ENCODE results near the gene NMUR2. TPM values are rescaled to one million over a fixed set of nuclear protein-coding genes. Genes with fewer than 3 reads are reported as not detected.

The NMUR2 gene
- not detected in 2 replicates for total RNA-seq (2014; rRNA removed; shearing (Covaris generic))
- not detected in 2 replicates for polyA plus RNA-seq (2015; cell fraction: cytosol; rRNA removed)
- polyA plus RNA-seq (2015; cell fraction: nucleus; rRNA removed): not detected in 2 replicates

- in situ Hi-C loops (cut with HindIII; ENCODE audit: low pct_unique_long_range_greater_than_20kb, low sequenced_read_pairs): no loop called here
- peak; percentile 27 for DNase-seq (ENCODE audit: low read depth, low spot score)
These were observed at the start of gene NMUR2 for GRCh38 chr5:152405145-152405544. TSS of gene NMUR2 (minus strand) at chr5:152405279. CDS start at chr5:152405113, 166 bp downstream.

DNA sequence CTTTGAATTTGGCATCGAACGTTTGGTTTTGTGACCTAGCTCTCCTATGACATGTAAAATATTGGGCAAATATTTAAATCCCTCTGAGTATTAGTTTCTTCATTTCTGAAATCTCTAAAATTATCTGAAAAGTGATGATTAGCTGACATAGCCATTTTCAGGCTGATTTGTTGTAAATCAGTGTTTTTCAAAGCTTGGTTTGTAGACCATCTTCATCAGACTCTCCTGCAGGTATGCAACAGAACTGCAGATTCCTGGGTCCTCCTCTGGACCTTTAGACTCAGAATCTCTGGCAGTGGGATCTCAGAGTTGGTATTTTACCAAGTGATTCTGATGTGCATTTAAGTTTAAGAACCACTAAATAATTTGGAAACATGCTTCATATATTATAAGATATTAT lies 38.9 kb upstream of the NMUR2 start:
- in situ Hi-C loops (cut with HindIII; ENCODE audit: low pct_unique_long_range_greater_than_20kb, low sequenced_read_pairs): no loop called here
- DNase-seq (ENCODE audit: low read depth, low spot score): no peak

DNA sequence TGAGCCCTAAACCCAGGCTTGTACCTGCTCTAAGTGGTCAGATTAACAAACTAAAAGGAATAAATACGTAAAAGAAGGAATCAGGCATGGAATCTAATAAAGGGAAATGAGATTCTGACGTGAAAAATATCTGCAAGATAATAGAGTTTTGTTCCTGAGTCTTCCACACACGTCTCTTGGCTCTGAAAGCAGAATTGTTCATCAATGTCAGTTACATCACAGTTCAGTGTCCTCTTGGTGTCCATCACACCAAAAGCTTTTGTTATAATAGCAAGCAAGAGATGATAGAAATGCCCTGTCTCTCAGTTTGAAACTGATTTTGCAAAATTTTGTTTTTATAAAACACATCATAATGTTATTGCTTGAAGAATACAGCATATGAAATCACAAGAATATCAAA lies 34.7 kb upstream of the NMUR2 start:
- peak; percentile 1 for DNase-seq (ENCODE audit: low read depth, low spot score)
- in situ Hi-C loops (cut with HindIII; ENCODE audit: low pct_unique_long_range_greater_than_20kb, low sequenced_read_pairs): no loop called here

GRCh38 chr5:152437866-152438265 lies 32.8 kb upstream of the NMUR2 start:
- DNase-seq (ENCODE audit: low read depth, low spot score): no peak
- in situ Hi-C loops (cut with HindIII; ENCODE audit: low pct_unique_long_range_greater_than_20kb, low sequenced_read_pairs): no loop called here

DNA sequence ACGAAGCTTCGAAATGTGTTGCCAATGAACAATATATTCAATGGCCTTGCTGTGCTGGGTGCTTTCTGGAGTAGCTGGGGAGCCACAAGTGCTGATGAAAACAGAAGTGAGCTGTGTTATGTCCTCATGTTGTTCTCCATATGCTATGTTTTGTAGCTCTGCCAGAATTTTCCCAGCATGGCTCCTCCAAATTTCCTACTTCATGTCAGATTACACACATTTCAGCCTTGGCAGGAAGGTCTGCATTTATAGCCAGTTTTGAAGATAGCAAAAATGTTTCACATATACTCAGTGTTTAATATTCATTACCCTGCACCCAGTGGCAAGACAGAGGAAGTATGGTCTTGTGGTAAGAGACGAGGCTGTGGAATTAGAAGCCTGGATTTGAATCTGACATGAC lies 22.6 kb upstream of the NMUR2 start:
- in situ Hi-C loops (cut with HindIII; ENCODE audit: low pct_unique_long_range_greater_than_20kb, low sequenced_read_pairs): no loop called here
- DNase-seq (ENCODE audit: low read depth, low spot score): no peak

DNA sequence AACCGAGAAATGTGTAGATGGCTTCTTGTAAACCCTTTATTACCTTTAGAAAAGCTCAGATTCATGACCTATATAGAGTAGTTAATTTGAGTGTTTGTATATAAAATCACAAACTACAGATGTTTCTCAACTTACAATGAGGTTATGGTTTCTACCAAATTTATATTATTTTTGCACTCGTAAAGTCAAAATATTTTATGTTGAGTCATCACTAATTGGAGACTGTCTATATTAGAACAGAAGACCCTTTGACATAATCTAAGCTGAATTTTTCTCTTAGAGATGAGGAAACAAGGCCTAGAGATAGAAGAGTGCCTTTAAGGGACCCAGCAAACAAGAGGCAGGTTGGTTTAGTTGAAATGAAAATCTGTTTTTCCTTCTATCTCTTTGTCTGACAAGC lies 20.0 kb upstream of the NMUR2 start:
- in situ Hi-C loops (cut with HindIII; ENCODE audit: low pct_unique_long_range_greater_than_20kb, low sequenced_read_pairs): no loop called here
- no peak for DNase-seq (ENCODE audit: low read depth, low spot score)

GRCh38 chr5:152424501-152424900 lies 19.4 kb upstream of the NMUR2 start:
- no peak for DNase-seq (ENCODE audit: low read depth, low spot score)
- in situ Hi-C loops (cut with HindIII; ENCODE audit: low pct_unique_long_range_greater_than_20kb, low sequenced_read_pairs): no loop called here

GRCh38 chr5:152422081-152422480 lies 17.0 kb upstream of the NMUR2 start:
- DNase-seq (ENCODE audit: low read depth, low spot score): no peak
- in situ Hi-C loops (cut with HindIII; ENCODE audit: low pct_unique_long_range_greater_than_20kb, low sequenced_read_pairs): no loop called here

DNA sequence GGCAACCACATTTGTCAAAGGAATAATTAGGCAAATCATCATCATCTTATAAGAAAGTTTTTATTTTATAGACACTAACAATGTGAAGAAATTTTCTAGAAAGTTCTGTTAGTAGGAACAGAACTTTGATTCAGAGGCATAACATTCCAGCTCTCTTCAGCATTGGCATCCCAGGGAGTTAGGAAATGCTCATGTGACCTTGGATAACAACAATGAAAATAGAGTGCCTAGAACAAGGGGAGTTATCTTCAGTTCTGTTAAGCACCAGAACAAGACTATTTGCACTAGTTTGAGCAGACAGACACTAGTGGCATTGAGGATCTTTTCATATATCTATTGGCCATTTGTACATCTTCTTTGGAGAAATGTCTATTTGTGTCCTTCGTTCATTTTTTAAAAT lies 7.0 kb upstream of the NMUR2 start:
- no peak for DNase-seq (ENCODE audit: low read depth, low spot score)
- in situ Hi-C loops (cut with HindIII; ENCODE audit: low pct_unique_long_range_greater_than_20kb, low sequenced_read_pairs): no loop called here

DNA sequence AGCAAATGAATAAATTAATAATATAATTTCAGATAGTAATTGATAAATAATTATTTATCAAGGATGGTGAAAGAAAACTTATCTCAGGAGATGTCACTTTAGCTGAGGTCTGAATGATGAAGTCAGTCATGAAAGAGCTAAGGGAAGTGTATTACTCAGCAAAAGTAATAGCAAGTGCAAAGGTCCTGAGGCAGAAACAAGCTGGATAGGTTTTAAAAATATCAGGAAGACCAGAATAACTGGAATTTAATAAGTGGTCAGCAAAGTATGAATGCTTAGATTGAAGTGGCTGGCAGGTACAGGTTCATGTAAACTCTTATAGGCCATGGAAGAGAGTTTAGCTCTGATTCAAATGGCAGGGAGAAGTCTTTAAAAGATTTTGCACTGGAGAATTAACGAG lies 1.0 kb upstream of the NMUR2 start:
- DNase-seq (ENCODE audit: low read depth, low spot score): no peak
- in situ Hi-C loops (cut with HindIII; ENCODE audit: low pct_unique_long_range_greater_than_20kb, low sequenced_read_pairs): no loop called here

DNA sequence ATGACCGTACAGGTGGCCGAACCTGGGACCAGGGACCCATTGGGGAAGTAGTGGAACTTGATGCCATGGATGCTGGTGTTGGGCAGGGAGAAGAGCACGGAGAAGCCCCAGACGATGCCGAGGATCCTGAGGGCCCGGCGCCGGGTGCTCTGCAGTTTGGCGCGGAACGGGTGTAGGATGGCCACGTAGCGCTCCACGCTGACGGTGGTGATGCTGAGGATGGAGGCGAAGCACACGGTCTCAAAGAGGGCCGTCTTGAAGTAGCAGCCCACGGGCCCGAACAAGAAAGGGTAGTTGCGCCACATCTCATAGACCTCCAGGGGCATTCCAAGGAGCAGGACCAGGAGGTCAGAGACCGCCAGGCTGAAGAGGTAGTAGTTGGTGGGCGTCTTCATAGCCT lies 585 bp downstream of the NMUR2 start:
- in situ Hi-C loops (cut with HindIII; ENCODE audit: low pct_unique_long_range_greater_than_20kb, low sequenced_read_pairs): no loop called here

GRCh38 chr5:152403046-152403445 lies 2.0 kb downstream of the NMUR2 start:
- DNase-seq (ENCODE audit: low read depth, low spot score): no peak
- in situ Hi-C loops (cut with HindIII; ENCODE audit: low pct_unique_long_range_greater_than_20kb, low sequenced_read_pairs): no loop called here

More for the DNA sequence above, 585 bp downstream of the NMUR2 start:
- DNase-seq (ENCODE audit: low read depth, low spot score): no peak

GRCh38 chr5:152400846-152401245 lies 4.2 kb downstream of the NMUR2 start:
- in situ Hi-C loops (cut with HindIII; ENCODE audit: low pct_unique_long_range_greater_than_20kb, low sequenced_read_pairs): no loop called here
- no peak for DNase-seq (ENCODE audit: low read depth, low spot score)

DNA sequence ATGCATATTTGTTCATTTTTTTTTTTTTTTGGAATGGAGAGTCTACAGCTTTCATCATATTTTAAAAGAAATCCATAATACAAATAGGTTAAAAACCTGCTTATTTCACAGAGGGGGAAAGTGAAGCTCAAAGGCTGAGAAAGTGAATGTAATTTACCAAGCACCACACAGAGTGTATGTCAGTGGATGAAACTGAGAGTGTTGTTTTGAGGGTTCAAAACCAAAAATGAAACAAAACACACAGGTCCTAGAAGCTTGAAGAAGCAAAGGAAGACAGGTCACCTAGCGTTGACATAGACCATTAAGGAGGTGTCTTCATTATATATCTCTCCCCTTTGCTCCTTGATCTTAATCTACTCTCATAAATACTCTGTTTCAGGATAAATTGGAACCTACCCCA lies 7.5 kb downstream of the NMUR2 start:
- DNase-seq (ENCODE audit: low read depth, low spot score): no peak
- in situ Hi-C loops (cut with HindIII; ENCODE audit: low pct_unique_long_range_greater_than_20kb, low sequenced_read_pairs): no loop called here

GRCh38 chr5:152393441-152393840 lies 11.6 kb downstream of the NMUR2 start:
- in situ Hi-C loops (cut with HindIII; ENCODE audit: low pct_unique_long_range_greater_than_20kb, low sequenced_read_pairs): no loop called here
- DNase-seq (ENCODE audit: low read depth, low spot score): no peak

- no peak for DNase-seq (ENCODE audit: low read depth, low spot score)
- in situ Hi-C loops (cut with HindIII; ENCODE audit: low pct_unique_long_range_greater_than_20kb, low sequenced_read_pairs): no loop called here
These were observed 15.8 kb downstream of the NMUR2 start for GRCh38 chr5:152389208-152389849.

GRCh38 chr5:152388610-152389009 lies 16.5 kb downstream of the NMUR2 start:
- in situ Hi-C loops (cut with HindIII; ENCODE audit: low pct_unique_long_range_greater_than_20kb, low sequenced_read_pairs): no loop called here
- no peak for DNase-seq (ENCODE audit: low read depth, low spot score)

GRCh38 chr5:152380415-152381123 lies 24.5 kb downstream of the NMUR2 start:
- no peak for DNase-seq (ENCODE audit: low read depth, low spot score)
- in situ Hi-C loops (cut with HindIII; ENCODE audit: low pct_unique_long_range_greater_than_20kb, low sequenced_read_pairs): no loop called here

DNA sequence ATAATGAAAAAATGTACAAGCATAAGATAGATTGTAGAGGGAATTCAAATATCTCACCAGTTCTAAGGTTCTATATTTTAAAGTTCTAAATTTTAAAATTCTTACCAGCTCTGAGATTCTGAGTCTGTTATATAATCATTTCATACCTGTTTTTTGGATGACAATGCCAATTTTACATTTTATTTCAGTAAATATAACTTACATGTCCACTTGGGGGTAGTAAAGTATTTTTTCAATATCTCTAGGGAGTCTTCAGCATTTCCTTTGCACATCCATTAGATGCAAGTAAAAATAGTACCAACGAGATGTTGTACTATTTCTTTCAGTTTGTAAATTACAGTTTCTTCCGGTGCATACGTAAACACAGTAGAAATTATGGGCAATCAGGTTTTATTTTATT lies 25.7 kb downstream of the NMUR2 start:
- DNase-seq (ENCODE audit: low read depth, low spot score): no peak
- in situ Hi-C loops (cut with HindIII; ENCODE audit: low pct_unique_long_range_greater_than_20kb, low sequenced_read_pairs): no loop called here

All from SK-MEL-5 (cell line).